GM12892 (cell line): ENCODE measurements around the gene URAD.

ENCODE experiments used
- POLR2A ChIP-seq: IDR thresholded peaks from 2 replicates; pipeline ENCODE4 v1.6.1; 2011; ENCODE audit warnings: low read depth, low read length, control low read depth
- POLR2AphosphoS5 ChIP-seq: IDR thresholded peaks from 2 replicates; pipeline ENCODE4 v1.6.1; 2011; ENCODE audit warnings: low read depth, low read length, control low read depth
- TAF1 ChIP-seq: IDR thresholded peaks from 2 replicates; pipeline ENCODE4 v1.6.1; 2011; ENCODE audit warnings: low read depth, mild to moderate bottlenecking, control low read depth, low read length, borderline replicate concordance

DNA sequence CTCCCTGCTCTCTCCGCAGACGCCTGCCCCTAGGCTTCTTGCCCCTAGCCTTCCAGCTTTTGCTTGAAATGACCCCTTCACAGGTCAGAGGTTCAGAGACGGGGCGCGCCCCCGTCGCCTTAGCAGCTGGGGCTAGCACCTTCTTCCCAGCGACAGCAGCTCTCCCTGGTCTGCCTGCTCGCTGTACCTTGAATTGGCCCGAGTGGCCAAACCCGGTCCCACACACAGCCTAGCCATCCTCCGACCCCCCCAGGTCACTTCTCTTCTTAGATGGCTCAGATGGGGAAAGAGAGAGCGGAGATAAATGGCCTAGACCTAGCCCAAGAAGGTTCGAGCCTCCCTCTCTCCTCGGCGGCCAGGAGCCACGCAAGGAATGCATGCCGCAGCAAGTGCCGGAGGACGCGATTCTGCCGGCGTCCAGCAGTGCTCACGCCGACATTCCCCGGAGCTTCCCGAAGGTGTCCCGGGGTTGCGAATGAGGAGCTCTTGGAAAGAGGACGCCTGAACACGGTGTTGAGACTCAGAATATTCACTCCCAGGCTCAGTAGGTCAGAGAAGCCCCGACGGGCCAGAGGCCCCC, 20.7 kb downstream of the URAD start:
- TF ChIP-seq POLR2A (no peak), POLR2AphosphoS5 (no peak), TAF1 (no peak)
